Measurements from ENCODE around the gene PAFAH1B2.

DNA sequence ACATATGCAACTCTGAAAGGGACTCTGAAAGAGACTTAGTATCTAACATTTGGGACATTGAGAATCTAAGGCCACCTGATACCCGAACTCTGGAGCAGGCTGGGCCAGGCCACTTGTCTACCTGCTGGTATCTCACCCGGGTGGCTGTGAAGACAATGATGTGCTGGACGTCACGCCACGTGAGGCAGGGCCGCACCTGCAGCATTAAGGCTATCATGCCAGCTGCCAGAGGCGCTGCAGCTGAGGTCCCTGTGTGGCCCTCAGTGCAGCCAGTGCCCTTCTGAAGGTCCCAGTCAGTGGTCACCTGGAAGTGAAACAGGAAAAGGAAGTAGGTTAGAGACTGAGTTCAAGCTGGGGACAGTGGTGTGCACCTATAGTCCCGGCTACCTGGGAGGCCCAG lies 75.4 kb downstream of the PAFAH1B2 start:
- TF ChIP-seq RFX5 (IDR thresholded peaks at IDR 0.05; ENCODE audit: borderline replicate concordance, low read depth, low read length) (no peak), TEAD4 (IDR thresholded peaks at IDR 0.05; ENCODE audit: low read depth, low read length) (no peak), TAF1 (IDR thresholded peaks at IDR 0.05; ENCODE audit: low read depth, low read length) (no peak), EZH2 (IDR thresholded peaks at IDR 0.05; ENCODE audit: low read depth, low read length, severe bottlenecking) (no peak), CHD2 (IDR thresholded peaks at IDR 0.05; ENCODE audit: low read length) (no peak)
- TF ChIP-seq, protein P1, sequence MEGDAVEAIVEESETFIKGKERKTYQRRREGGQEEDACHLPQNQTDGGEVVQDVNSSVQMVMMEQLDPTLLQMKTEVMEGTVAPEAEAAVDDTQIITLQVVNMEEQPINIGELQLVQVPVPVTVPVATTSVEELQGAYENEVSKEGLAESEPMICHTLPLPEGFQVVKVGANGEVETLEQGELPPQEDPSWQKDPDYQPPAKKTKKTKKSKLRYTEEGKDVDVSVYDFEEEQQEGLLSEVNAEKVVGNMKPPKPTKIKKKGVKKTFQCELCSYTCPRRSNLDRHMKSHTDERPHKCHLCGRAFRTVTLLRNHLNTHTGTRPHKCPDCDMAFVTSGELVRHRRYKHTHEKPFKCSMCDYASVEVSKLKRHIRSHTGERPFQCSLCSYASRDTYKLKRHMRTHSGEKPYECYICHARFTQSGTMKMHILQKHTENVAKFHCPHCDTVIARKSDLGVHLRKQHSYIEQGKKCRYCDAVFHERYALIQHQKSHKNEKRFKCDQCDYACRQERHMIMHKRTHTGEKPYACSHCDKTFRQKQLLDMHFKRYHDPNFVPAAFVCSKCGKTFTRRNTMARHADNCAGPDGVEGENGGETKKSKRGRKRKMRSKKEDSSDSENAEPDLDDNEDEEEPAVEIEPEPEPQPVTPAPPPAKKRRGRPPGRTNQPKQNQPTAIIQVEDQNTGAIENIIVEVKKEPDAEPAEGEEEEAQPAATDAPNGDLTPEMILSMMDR (IDR thresholded peaks at IDR 0.05; ENCODE audit: control extremely low read depth in 1 of 3, insufficient read depth in 1 of 3, low read depth in 1 of 3, low read length in 3 of 3), result no peak
- TF ChIP-seq, protein P2, sequence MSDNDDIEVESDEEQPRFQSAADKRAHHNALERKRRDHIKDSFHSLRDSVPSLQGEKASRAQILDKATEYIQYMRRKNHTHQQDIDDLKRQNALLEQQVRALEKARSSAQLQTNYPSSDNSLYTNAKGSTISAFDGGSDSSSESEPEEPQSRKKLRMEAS (IDR thresholded peaks at IDR 0.05), result no peak

All from H1 (cell line).